HG02610 (cell line): ENCODE data around the gene ICA1.

Experiments used
- ATAC-seq: cut with Tn5 transposase; IDR thresholded peaks from one replicate; pipeline ENCODE4 v1.9.1; 2021; ENCODE audit warnings: mild to moderate bottlenecking, moderate library complexity; ENCODE audit not compliant: unreplicated experiment

Gene ICA1

GRCh38 chr7:8136051-8136730, 125.8 kb downstream of the ICA1 start:
- ATAC-seq: no peak

- ATAC-seq: no peak
Observed at GRCh38 chr7:8135417-8135816, 126.5 kb downstream of the ICA1 start.

DNA sequence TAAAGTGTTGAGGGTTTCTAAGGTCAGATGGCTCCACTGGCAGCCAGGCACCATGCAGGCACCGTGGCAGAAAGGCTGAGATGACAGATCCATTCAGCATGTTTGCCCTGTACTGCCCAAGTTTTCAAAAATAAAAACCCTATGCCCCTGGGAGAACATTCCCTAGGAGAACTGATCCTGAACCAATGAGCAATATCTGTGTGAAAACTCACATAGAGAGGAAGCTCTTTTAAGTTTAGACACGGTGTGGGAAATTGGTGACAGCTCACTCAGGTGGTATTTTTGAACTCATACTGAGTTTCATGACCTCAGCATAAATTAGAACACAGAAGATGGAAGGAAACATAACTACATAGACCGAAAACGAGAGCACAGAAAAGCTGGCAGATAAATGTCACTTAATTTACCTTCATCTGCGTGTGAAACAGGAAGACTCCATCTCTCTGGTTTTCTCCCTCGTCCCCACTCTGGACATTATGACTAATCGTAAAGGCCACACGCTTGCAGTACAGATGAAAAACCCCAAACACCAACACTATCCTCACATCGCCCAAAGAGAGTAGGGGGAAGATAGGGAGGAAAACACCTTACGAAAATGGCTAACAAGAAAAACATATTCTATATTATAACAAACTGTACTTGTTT, 127.8 kb downstream of the ICA1 start:
- peak; percentile 79 for ATAC-seq

DNA sequence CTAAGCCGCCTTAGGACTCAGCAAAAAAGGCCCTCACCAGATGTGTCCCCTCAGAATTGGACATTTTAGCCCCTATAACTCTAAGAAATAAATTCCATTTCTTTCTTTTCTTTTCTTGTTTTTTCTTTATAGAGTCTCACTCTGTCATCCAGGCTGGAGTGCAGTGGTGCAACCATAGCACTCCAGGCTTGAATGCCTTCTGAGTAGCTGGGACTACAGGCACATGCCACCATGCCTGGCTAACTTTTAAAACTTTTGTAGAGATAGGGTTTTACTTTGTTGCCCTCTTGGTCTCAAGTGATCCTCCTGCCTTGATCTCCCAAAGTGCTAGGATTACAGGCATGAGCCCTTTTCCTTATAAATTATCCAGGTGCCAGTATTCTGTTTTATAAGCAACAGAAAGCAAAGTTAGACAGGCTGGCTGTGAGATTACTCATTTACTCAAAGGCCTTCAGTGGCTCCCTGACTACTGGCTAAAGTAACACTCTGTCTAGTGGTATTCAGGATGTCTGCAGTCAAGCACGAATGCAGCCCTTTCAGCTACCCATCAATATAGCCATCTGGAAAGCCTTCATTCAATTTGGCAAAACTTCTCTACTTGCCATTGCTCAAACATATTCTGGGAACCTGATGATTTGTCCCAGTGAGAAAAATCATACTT, 128.6 kb downstream of the ICA1 start:
- ATAC-seq: no peak

DNA sequence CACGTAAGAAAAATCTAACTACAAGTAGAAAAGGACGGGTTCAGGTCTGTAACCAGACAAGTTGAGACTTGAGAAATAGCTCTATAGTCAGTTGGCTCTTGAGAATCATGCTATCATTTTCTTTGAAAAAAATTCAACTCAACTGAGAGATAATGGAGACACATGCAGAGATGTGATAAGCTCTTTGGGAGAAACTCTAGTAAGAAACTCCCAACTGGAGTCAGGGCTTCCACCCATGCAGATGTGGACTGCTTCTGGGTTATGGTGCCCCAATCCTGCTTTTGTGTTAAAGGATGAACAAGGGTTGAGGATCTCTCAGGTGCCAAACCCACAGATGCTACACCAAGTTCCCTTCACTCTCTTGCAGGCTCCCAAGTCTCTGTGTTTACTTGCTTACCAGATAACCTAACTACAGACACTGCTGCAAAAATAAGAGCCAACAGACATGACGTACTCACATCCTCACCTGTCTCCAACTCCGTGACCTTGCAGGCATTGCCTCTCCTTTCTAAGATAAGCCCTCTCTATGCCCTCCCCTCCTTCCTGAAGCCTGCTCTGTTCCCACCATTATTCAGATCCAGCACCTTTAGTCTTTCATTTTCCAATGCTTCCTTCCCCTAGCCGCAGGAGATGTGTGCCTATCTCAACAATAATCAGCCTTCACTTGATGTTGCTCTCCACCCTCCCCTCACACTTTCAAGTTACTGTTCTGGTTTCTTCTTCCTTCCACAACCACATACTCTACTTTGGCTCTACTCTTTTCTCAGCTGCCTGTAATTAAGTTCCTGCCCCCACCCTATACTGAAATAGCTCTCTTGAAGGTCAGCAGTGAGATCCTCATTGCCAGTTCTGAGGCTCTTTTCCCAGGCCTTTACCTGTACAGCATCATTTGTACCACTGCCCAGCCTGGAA, 130.0 kb downstream of the ICA1 start:
- peak; percentile 40 for ATAC-seq

DNA sequence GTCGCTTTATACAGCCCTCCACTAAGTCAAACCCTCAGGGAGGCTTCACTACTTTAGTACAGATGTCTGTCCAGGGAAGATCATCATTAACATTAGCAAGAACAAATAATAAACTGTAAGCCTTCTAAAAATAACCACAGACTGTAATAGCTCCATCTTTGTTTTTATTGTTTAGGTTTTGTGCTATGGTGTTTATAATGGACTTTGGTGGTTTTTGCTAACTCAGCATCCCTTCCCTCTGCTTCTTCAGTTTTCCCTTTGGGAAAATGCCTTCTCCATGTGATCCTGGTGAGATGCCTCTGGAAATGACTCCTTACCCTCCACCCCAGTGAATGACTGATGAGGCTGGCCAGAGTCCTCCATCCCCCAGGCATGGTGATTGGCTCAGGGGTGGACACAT, 131.3 kb downstream of the ICA1 start:
- no peak for ATAC-seq

- ATAC-seq: no peak
Observed at GRCh38 chr7:8129318-8129659, 132.7 kb downstream of the ICA1 start.

- no peak for ATAC-seq
Observed at GRCh38 chr7:8128449-8129317, 133.3 kb downstream of the ICA1 start.

- no peak for ATAC-seq
Observed at GRCh38 chr7:8126601-8127167, 135.3 kb downstream of the ICA1 start.

GRCh38 chr7:8125680-8126444, 136.1 kb downstream of the ICA1 start:
- ATAC-seq: peak; percentile 76

GRCh38 chr7:8121243-8121642, 140.7 kb downstream of the ICA1 start:
- no peak for ATAC-seq

GRCh38 chr7:8120390-8121058, 141.4 kb downstream of the ICA1 start:
- ATAC-seq: no peak

DNA sequence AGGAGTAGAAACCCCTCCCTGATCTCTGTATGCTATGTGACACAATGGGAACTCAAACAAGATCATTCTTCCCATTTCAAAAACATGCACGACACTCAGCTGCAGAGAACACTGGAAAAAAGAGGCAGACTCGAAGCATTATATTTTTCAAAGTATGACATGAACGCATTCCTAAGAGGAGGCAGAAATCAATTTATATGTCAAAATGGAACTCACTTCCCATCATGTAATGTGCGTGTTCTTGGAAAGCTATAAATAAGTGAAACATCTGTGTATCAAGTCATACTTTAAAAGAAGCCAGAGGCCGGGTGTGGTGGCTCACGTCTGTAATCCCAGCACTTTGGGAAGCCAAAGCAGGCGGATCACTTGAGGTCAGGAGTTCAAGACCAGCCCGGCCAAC, 142.7 kb downstream of the ICA1 start:
- no peak for ATAC-seq

DNA sequence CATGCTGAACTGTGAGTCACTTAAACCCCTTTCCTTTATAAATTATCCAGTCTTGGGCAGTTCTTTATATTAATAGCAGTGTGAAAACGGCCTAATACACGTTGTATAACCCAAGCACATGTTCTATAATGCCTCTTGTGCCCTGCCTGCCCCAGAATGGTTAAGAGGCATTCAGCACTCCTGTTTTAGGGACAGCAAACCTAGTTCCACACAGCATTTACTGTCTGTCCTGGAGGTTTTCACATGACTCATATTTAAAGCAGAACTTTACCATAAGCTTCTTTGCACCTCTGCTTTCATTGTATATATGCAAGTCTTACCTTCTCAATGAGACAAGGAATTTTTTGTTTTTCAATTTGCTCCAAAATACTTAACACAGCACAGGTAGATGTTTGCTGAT, 144.8 kb downstream of the ICA1 start:
- ATAC-seq: peak; percentile 23

DNA sequence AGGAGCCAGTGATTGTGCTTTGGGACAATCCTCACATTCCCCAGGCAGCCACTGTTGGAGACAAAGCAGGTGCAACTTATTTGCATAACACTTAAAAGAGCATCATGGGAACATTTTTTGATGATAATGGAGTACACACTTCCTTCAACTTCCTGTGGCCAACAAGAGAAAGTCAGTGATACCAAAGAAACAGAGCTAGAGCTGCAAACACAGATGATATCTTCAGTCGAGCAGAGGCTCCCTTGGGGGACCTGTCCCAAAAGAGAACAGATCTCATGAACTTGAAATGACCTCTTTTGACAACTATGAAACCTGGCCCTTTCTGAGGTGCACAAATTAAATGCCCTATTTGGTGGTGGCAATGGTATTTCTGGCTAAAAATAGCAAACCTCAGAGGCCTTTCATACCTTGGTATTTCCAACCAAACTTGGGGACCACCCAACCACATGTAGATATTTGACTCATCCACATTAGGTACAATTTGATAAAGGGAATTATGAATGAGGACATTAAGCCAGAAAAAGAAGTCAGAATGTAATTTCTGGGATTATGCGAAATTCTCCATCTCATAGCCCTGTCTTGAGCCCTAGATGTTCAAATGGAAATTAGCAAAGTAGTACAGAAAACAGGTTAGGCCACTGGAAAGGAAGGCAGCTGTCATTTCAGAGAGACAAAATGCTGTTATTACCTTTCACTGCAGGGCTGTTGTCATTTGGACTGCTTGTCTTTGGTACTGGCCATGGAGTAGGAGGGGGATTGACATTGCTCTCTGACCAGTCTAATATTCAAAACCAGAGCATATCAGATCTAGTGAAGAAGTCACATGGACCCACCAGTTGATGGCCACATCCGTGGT, 146.2 kb downstream of the ICA1 start:
- ATAC-seq: peak; percentile 88

DNA sequence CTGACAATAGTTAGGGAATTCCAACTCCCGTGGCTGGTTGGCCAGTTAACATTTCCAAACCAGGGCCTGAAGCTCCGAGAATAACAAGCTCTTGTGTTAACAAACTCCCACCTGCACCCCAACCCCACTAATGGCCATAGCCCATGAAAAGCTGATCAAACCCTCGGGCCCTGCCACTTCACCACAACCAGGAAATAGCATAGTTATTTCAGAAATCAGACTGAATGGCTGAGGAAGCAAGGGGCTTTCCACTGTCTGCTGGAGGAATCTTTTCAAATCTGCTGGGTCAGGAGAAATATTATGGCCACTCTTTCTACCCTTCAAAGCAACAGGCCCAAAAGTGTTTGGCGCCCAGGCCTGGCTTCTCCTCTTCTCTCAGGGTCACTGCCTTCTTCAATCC, 147.8 kb downstream of the ICA1 start:
- peak; percentile 51 for ATAC-seq

DNA sequence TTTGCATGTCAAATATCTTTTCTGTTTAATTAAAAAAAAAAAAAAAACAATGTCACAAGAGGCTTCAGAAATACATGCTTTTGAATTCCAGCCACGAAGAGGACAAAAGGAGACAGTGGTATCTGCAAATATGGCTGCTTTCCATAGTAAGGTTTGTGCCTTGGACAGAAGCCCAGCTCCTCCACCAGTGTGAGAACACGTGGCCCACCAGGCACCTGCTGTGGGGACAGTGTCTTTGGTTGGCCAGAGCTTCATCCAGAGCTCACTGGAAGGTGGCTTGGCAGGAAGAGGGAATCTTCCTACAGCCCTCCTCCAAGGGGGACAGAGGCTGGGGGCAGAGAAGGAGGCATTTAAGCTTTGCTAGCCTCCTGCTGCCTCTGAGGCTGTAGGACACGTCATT, 148.8 kb downstream of the ICA1 start:
- no peak for ATAC-seq

DNA sequence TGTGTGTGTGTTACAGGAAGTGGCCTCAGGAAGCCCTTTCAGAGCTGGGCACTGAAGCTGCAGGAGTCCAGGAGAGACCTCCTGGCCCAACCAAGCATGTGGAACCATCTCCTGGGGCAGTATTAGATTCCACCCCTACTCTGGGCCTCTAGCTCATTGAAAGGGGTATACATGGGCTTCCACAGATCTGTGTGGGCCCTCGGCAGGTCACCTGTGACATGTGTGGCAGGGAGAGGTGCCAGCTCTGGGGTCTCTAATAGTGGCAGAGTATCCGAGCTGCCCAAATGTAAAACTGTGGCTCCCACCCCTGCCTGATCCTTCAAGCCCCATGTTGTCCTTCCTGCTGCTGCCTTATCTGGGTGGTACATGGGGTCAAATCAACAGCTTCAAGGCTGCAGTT, 149.3 kb downstream of the ICA1 start:
- no peak for ATAC-seq
